CMK (cell line): ENCODE measurements around the gene PCDH9.

Experiments
- DNase-seq: peaks from one replicate; pipeline ENCODE4 v3.0.0-alpha.2; 2010; ENCODE audit warnings: low read depth

PCDH9 gene

DNA sequence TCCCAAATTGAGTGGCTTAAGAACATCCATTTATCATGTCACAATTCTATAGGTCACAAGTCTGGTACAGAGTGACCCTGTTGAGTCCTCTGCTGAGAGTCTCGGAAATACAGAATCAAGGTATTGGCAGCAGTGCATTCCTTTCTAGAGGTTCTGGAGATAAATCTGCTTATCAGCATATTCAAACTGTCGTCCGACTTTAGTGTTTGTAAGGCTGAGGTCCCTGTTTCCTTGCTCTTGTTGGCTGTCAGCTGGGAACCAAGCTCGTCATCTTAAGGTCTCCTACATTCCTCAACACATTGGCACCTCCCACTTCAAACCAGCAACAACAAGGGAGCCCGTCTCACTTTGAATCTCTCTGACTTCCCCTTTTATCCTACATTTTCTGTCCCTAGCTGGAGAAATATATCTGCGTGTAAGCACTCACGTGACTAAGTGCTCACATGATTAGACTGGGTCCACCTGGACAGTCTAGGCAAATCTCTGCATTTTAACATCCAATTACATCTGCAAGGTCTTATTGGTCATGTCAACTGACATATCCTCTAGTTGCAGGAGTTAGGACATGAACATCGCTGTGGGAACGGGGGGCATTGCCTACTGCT is 886.8 kb downstream of the PCDH9 start:
- no peak for DNase-seq

DNA sequence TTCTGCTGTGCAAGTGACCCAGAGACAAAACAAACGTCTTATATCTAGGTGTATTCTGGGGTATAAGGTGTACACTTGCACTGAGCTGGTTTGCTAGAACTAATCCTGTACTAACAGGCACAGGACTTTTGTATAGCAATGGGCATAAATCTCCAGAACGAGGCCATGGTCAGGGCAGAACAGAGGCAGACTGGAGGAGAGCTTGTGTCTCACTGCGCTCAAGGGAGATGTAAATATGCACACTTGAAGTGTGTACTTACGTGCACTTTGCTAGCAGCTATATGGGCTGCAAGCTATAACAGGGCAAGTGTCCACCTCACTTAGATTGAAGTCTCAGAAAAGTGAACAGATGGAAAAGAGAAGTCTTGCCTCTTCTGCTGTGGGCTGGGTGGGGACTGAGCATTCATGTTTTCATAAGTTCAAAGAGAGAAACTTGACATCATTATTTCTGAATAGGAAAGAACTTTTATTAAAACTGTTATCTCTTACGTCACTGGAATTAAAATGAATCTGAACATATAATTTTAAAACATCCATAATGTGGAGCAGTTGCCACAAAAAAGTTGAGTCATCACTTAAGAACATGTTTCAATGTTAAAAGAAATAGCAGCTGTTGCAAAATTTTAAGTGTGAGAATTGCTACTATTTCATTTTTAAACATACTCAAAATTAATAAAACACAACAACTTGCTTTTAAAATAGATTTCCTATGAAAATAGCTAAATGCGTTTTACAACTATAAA is 888.3 kb downstream of the PCDH9 start:
- DNase-seq = no peak

- no peak for DNase-seq
Measured at GRCh38 chr13:66339214-66339613, 890.9 kb downstream of the PCDH9 start.

DNA sequence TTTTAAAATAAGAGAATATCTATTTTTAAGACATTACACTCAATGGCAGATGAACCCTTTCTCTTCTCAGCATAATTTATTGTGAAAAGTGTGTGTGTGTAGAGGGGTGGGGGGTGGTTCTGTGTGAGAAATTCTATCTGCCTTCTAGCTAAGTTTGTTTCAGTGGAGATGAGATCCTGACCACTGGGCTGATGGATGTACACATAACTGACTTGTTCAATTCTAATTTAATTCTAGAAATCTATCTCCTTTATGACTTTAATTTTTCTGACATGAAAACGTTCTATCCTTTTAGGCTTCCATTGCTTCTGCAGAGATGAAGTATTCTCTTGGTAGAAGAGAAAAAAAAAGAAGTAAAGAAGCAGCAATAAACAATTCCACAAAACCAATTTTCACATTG is 891.6 kb downstream of the PCDH9 start:
- no peak for DNase-seq

DNA sequence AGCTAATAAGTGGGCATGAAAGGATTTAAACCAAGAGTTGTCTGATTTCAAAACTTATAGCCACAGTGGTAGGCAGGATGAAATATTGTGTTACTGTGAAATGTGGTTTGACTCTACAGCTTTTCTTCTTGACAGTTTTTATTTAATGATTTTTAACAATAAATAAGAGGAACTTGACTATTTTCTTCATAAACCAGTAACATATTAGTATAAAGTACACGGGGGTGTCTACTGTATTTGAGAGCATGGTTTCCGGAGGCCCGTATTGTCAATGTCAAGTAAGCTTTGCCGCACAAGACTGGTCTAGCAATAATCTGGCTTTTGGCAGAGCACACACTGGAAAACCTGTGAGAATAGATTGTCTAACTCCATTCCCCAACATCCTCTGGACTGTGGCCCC is 894.5 kb downstream of the PCDH9 start:
- no peak for DNase-seq

DNA sequence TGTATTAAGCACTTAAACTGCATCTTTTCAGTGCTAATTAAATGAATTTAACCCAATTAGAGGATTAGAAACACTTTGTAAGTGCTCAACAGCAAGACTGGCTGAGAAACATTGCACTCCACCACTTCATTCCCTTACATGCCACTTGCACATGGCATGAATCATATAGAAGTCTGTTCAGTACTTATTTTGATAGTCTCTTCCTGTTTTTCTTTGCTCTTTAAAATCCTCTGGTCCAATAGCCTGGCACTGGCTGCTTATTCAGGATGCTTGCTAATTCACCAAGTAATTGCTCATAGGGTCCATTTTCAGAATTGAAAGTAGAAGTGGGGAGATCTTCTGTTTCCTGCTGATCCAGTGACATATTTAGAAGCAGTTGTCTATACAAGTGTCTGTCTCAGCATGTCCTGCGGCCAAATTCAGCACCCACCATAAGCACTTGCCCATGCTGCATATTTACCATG is 900.1 kb downstream of the PCDH9 start:
- no peak for DNase-seq

DNA sequence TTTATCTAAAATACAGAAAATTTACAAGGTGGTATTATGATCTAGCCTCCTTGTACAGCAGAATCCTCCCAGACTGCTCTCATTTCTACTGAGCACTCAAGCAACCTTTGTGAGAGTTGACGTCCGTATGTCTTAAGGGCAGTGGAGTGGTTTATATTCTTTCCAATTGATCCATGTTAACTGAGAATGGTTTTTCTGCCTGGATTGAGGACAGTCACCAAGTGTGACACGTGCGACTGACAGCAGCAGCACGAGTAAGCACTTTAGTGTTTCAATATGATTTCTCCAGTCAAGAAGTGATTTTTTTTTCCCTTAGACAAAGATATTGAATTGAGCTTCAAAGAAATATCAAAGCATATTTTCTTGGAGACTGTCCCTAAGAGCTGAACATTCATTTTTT is 901.7 kb downstream of the PCDH9 start:
- no peak for DNase-seq

DNA sequence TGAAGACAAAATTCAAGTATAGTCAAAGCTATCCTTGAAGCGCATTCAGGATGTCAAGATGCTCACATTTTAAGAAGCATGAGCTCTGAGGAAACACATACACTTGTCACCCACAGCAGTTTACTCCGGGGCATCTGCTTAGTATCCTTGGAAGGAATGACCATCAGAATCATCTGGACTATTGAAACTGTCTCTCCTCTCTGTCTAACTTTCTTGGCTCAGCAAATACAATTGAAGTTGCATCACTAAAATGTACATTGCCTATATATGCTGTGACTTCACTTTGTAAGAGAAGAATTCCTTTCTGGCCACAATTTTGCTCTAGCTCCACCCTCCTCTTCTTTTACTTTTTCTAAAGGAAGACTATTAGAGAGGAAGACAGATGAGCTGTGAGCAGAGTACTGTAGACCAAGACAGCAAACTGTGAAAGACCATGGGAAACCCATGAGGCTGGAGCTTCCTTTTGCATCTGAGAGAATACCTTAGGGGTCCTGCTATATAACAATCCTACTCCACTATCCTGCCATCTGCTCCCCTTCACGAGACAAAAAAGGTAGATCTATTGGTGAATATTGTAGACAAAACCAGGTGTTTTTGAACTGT is 906.3 kb downstream of the PCDH9 start:
- no peak for DNase-seq

- peak; percentile 18 for DNase-seq
Measured at GRCh38 chr13:66322936-66323335, 907.2 kb downstream of the PCDH9 start.

DNA sequence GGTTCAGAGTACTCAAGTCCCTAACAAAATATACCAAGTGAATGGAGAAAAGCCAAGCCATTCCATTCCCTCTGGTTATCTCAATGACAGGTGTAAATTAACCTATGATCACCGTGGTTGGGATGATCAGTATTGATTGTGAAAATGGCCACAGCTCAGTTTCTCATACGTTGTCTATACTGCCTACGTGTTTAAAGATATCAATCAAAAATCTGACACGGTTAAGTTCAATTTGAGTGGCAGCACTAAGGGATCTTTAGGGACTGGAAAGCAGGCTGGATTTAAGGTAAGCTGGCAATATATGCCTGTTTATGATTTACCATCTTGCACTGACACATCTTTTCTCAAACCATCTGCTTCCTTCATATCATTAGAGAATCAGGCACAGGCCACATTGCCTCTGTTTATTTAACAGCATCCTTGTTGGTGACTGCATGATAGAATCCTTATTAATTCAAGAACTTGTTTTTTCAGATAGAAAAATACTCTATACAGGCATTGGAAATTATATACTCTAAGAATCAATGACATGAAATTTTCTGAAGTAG is 907.9 kb downstream of the PCDH9 start:
- no peak for DNase-seq

DNA sequence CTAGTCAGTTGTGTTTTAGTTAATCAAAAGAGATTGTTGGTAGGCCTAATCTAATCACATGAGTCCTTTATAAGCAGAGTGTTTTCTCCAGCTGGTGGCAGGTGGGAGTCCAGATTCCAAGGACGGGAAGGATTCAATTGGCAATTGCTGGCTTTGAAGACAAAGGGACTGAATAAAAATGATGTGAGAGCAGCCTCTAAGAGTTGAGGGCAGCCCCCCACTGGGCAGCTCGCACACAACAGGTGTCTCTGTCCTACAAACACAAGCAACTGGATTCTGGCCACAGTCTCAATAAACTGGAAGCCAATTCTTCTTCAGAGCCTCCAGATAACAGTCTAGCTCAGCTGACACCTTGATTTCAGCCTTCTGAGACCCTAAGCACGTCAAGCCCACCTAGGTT is 915.2 kb downstream of the PCDH9 start:
- no peak for DNase-seq

DNA sequence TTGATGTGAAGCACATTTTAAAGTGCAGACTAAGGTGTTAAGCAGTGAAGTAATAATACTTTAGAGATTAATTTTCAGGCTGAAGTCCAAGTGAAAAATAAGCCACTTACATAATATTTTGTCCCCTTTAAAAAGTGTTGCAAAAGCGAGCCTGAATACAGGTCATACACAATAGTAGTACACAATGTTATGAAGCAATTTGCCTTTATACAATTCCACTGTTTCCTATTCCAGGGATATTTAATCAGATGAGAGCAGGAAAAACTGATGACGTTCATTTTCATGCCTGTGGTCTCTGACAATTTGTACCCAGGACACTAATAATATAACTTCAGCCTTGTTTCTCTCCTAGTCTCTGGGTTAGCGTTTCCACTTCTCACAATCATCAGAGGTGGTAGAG is 916.7 kb downstream of the PCDH9 start:
- DNase-seq = no peak

DNA sequence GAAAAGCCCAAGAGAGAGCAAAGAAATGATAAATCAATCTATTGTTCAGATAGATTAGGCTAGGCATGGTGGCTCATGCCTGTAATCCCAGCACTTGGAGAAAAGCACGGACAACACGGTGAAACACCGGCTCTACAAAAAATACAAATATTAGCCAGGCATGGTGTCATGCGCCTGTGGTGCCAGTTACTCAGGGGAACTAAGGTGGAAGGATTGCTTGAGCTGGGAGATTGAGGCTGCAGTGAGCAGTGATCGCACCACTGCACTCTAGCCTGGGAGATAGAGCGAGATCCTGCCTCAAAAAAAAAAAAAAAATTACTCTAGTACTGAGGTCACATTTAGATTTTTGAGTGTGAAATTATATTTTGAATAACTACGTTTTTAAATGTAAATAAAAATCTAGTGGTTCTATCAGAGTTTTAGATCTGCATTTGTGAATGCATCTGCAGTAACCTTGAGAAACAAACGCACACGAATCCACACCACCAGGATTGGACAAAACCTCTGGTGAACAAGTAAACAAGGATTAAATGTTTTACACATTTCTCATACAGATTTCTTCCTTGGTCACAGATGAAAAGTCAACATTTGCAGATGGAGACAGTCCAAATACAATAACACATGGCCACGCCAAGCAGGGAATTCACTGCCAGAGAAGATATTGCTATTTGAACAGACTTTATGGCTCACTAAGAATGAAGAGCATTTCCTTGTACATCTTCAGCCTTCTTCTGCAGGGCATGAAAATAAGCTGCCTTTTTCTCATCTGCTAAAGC is 917.6 kb downstream of the PCDH9 start:
- DNase-seq = no peak

DNA sequence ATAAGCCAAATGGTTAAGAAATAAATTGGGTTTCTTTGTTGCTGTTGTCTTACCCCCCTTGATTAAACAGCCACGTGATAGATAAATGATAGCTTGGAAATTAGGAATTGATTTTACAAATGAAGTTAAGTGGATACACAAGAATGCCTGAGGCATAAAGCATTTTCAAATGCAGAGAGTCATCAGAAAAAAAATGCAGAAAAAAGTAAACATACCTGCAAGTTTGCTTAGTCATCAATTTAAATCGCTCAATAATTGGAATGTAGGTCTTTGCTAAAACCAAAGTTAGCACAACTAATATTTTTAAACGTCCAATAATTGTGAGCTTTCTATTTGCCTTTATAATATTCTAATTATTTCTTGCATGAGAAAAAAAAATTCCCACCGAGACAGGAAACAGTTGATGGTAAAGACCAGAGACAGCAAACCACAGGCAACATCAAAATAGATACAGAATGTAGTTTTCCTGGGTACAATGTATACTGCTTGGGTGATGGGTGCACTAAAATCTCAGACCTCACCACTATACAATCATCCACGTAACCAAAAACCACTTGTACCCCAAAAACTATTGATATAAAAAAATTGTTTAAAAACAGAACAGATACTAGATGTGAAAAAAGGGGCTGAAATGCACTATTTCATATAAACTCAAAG is 924.0 kb downstream of the PCDH9 start:
- no peak for DNase-seq

DNA sequence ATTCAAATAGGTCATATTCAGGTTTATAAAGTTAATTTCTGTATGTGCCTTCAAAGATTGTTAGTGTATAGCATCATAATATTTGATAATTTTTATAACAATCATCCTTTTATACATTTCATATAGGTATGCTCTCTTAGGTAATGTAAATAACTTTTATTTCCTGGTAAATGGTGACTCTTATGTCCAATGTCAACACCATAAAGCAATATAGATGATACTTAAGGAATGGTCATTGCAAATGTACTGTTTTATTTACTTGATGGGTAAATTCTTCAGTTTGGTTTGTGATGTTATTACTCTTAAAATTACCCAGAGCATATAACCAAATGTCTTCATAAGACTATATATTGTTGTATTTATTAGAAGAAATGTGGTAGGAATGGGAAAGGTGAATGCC is 928.7 kb downstream of the PCDH9 start:
- DNase-seq = no peak

DNA sequence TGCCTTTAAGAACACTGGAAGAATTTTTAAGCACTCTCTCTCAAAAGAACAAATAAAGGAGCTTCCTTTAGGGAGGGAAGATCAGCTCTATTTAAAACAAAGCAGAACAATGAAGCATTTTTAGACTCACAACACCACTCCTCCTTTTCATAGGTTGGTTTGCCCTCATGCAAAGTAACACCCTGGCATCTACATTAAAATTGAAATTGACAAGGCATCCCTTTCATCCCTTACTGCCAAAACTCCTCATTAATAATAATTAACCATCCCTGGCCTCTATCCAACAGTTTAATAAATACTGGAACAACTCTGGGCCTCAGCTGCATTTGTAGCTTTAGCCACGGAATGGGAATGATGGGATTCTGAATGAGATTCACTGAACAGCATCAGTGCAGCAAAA is 929.1 kb downstream of the PCDH9 start:
- no peak for DNase-seq

DNA sequence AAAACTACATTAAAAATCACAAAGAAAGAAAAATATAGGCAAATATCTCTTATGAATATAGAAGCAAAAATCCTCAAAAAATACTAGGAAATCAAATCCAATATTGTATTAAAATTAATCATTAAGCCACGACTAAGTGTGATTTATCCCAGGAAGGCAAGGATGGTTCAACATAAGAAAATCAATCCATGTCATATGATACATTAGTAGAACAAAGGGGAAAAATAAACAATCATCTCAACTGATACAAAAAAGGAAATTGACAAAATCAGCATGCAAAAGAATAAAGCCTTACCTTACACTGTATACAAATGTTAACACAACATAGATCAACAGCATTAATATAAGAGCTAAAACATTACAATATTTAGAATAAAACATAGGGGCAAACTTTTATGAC is 933.3 kb downstream of the PCDH9 start:
- no peak for DNase-seq

DNA sequence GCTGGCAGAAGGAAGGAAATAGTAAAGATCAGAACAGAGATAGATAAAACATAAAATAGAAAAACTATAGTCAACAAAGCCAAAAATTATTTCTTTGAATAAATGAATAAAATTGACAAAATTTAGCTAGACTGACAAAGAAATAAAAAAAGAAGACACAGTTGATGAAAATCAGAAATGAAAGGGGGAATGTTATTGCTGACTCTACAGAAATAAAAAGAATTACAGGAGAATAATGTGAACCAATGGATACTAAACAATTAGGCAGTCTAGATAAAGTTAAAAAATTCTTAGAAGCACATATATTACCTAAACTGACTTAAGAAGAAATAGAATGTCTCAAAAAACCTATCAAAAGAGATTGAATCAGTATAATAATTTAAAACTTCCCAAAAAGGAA is 933.8 kb downstream of the PCDH9 start:
- no peak for DNase-seq

- DNase-seq = peak; percentile 9
Measured at GRCh38 chr13:66286806-66287205, 943.3 kb downstream of the PCDH9 start.

DNA sequence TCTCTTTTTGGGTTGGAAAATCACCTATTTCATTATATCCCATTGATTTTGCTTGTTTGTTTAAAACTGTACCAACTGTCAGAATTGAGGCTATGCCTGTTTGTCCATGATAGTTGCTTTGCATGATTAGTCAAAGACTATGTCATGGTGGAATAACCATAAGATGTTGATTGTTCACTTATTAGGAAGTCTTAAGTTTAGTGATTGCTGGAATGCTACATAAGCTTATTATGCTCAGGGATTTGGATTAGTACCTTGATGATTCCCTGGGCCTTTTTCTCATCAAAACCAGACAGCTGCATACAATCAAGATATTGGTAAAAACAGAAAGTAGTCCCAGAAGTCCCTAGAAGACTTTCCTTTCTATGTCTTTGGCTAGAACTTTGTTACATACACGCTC is 954.7 kb downstream of the PCDH9 start:
- DNase-seq = no peak

DNA sequence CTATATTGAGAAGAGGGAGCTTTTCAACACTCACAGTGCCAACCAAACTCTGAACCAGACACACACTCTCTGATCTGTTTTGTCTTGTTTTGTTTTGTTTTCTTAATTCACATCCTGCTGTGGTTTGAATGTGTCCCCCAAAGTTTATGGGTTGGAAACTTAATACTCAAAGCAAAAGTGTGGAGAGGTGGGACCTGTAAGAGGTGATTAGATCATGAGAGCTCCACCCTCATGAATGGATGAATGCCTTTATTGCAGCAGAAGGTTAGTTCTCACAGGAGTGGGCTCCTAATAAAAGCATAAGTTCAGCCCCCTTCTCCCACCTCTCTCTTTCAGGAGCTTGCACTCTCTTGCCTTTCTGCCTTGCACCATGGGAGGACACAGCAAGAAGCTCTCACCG is 957.1 kb downstream of the PCDH9 start:
- DNase-seq = no peak

GRCh38 chr13:66266761-66267160 is 963.4 kb downstream of the PCDH9 start:
- DNase-seq = no peak
